HCT116 (cell line): ENCODE results near the gene ASIP.

Experiments
- EGR1 ChIP-seq: IDR thresholded peaks from 2 replicates; pipeline ENCODE4 v1.6.1; 2012; ENCODE audit warnings: low read depth
- EZH2 ChIP-seq: fragments of 200-600 bp; sonication (generic); IDR thresholded peaks from 2 replicates; pipeline ENCODE4 v1.6.1; 2017; ENCODE audit warnings: antibody characterized with exemption, mixed run types
- JUND ChIP-seq: IDR thresholded peaks from 2 replicates; pipeline ENCODE4 v1.6.1; 2012
- REST ChIP-seq: IDR thresholded peaks from 2 replicates; pipeline ENCODE4 v1.6.1; 2012; ENCODE audit warnings: low read depth
- TCF7L2 ChIP-seq: IDR thresholded peaks from 2 replicates; pipeline ENCODE4 v1.7.0; 2011; ENCODE audit warnings: borderline replicate concordance, inconsistent platforms; ENCODE audit not compliant: insufficient read depth, insufficient read length; ENCODE audit errors: extremely low read depth
- TF ChIP-seq, protein P1 (sequence below): IDR thresholded peaks from 2 replicates; pipeline ENCODE4 v1.6.1; 2012
- TF ChIP-seq, protein P2 (sequence below), 3 experiments: fragments of 200-600 bp in 1 of 3; sonication (generic) in 1 of 3; IDR thresholded peaks in 2 of 3; conservative IDR thresholded peaks in 1 of 3; 2 replicates each; pipeline ENCODE4 v1.5.1; 2012 to 2017; ENCODE audit warnings: low read depth in 2 of 3, low read length in 2 of 3, antibody characterized with exemption in 1 of 3, borderline replicate concordance in 1 of 3, control low read depth in 1 of 3, mild to moderate bottlenecking in 1 of 3, mixed read lengths in 1 of 3, mixed run types in 1 of 3, moderate library complexity in 1 of 3; ENCODE audit not compliant: insufficient read depth in 1 of 3

DNA sequence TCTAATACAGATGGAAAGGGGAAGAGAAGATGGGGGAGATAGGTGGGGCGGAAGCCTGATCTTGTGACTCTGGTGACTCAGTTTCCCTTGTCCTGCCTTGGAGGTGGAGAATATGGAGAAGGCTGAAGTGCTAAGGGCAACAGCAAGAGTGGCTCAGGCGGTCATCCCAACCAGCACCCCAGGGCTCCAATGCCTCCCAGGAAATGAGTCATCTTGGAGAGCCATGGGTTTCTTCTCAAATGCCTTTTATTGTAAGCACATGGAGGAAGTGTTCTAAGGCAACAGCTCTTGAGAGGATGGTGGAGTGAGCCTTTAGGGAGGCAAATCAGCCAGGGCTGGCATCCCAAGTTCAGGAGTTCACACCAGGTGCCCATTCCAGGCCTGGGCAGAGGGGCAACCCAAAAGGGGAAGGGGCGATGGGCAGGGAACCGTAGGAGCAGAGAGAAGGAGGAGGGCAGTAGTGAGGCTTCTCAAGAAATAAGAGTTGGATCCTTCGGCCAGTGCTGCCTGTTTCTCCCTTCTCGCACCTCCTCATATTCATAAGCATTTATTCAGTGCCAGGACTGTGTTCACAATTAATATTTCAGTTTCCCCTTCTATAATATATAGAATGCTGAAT is 75.1 kb downstream of the ASIP start:
- TF ChIP-seq EGR1 (no peak), JUND (peak; percentile 57; the same call in 1 of the 2 replicates), TCF7L2 (no peak), EZH2 (no peak), REST (no peak)
- TF ChIP-seq, protein P1, sequence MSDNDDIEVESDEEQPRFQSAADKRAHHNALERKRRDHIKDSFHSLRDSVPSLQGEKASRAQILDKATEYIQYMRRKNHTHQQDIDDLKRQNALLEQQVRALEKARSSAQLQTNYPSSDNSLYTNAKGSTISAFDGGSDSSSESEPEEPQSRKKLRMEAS: peak; percentile 77
- TF ChIP-seq, protein P2, sequence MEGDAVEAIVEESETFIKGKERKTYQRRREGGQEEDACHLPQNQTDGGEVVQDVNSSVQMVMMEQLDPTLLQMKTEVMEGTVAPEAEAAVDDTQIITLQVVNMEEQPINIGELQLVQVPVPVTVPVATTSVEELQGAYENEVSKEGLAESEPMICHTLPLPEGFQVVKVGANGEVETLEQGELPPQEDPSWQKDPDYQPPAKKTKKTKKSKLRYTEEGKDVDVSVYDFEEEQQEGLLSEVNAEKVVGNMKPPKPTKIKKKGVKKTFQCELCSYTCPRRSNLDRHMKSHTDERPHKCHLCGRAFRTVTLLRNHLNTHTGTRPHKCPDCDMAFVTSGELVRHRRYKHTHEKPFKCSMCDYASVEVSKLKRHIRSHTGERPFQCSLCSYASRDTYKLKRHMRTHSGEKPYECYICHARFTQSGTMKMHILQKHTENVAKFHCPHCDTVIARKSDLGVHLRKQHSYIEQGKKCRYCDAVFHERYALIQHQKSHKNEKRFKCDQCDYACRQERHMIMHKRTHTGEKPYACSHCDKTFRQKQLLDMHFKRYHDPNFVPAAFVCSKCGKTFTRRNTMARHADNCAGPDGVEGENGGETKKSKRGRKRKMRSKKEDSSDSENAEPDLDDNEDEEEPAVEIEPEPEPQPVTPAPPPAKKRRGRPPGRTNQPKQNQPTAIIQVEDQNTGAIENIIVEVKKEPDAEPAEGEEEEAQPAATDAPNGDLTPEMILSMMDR (IDR thresholded peaks at IDR 0.05 in 2 of 3, conservative IDR thresholded peaks at IDR 0.05 in 1 of 3; ENCODE audit: borderline replicate concordance in 1 of 3, insufficient read depth in 1 of 3, low read depth in 2 of 3, low read length in 2 of 3): no peak
